Globus pallidus (tissue), 1 donor: ENCODE measurements around the gene SLC4A11.
A peak's percentile ranks its signal among the peaks of the same experiment; 100 is the strongest.

Experiments
- DNase-seq: peaks from one replicate; pipeline ENCODE4 v3.0.0-alpha.2; 2015; ENCODE audit warnings: low spot score

Gene SLC4A11

GRCh38 chr20:3239026-3239866 is at the start of gene SLC4A11:
Gene SLC4A11 (minus strand): TSS chr20:3239190. CDS start chr20:3239137, 53 bp downstream.
- no peak for DNase-seq

GRCh38 chr20:3283222-3283820 is 44.3 kb upstream of the SLC4A11 start:
- DNase-seq = no peak

- no peak for DNase-seq
Observed at GRCh38 chr20:3282271-3283221, 43.6 kb upstream of the SLC4A11 start.

GRCh38 chr20:3281437-3281836 is 42.4 kb upstream of the SLC4A11 start:
- no peak for DNase-seq

GRCh38 chr20:3279761-3280160 is 40.8 kb upstream of the SLC4A11 start:
- DNase-seq = no peak

- no peak for DNase-seq
Observed at GRCh38 chr20:3277686-3278465, 38.9 kb upstream of the SLC4A11 start.

GRCh38 chr20:3276680-3277015 is 37.7 kb upstream of the SLC4A11 start:
- no peak for DNase-seq

GRCh38 chr20:3275966-3276679 is 37.1 kb upstream of the SLC4A11 start:
- no peak for DNase-seq

GRCh38 chr20:3275064-3275935 is 36.3 kb upstream of the SLC4A11 start:
- no peak for DNase-seq

GRCh38 chr20:3273371-3273770 is 34.4 kb upstream of the SLC4A11 start:
- no peak for DNase-seq

- no peak for DNase-seq
Observed at GRCh38 chr20:3270051-3270450, 31.1 kb upstream of the SLC4A11 start.

GRCh38 chr20:3262566-3262965 is 23.6 kb upstream of the SLC4A11 start:
- DNase-seq = no peak

- no peak for DNase-seq
Observed at GRCh38 chr20:3258429-3258828, 19.4 kb upstream of the SLC4A11 start.

- DNase-seq = no peak
Observed at GRCh38 chr20:3255728-3256127, 16.7 kb upstream of the SLC4A11 start.

GRCh38 chr20:3251806-3252205 is 12.8 kb upstream of the SLC4A11 start:
- peak; percentile 37 for DNase-seq

- no peak for DNase-seq
Observed at GRCh38 chr20:3250091-3250504, 11.1 kb upstream of the SLC4A11 start.

GRCh38 chr20:3248993-3249347 is 10.0 kb upstream of the SLC4A11 start:
- no peak for DNase-seq

- no peak for DNase-seq
Observed at GRCh38 chr20:3248167-3248992, 9.4 kb upstream of the SLC4A11 start.

- DNase-seq = no peak
Observed at GRCh38 chr20:3247638-3248037, 8.6 kb upstream of the SLC4A11 start.
